ENCODE data around the gene MOGAT3. TPM values are rescaled to one million over a fixed set of nuclear protein-coding genes. Genes with fewer than 3 reads are reported as not detected.

MOGAT3 gene
- total RNA-seq, 1 experiment from 2014 or later: 0.15 TPM

DNA sequence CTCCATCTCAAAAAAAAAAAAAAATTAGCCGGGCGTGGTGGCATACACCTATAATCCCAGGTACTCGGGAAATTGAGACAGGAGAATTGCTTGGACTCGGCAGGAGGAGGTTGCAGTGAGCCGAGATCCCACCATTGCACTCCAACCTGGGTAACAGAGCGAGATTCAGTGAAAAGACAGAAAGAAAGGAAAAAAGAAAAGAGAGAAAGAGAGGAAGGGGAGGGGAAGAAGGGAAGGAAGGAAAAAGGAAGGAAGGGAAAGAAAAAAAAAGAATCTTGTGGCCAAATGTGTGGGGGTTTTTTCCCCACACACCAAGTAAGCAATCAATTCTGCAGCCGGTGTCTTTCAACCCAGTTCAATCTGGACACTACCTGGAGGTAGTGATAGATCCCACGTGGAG lies 11.7 kb downstream of the MOGAT3 start:
- H2BK20ac ChIP-seq (ENCODE audit: low read depth, low read length, poor library complexity, severe bottlenecking): no peak overlapping the region
- H2BK5ac ChIP-seq (ENCODE audit: insufficient read length, low read length): no peak overlapping the region
- H3K14ac ChIP-seq (ENCODE audit: insufficient read depth, low read length): no peak overlapping the region
- no peaks in the 10 kb centered on the region for H3K9me3 Mint-ChIP-seq
- no peak overlapping the region; a peak in 1 of 7 replicates for H3K27ac Mint-ChIP-seq
- DNase-seq: no peak
- no peaks in the 10 kb centered on the region for H3K36me3 Mint-ChIP-seq (ENCODE audit: insufficient read depth in 1 of 3, low read depth in 3 of 3)
- no peak overlapping the region for H3K9ac ChIP-seq (ENCODE audit: extremely low read depth, insufficient read length, low read length)
- no peaks in the 10 kb centered on the region for H3K79me1 ChIP-seq (ENCODE audit: insufficient read depth, low read depth, low read length, poor library complexity, severe bottlenecking)
- H3K27ac ChIP-seq (ENCODE audit: insufficient read length, low read depth, low read length): no peak overlapping the region
- H3K4me1 ChIP-seq (ENCODE audit: insufficient read depth, low read length): peaks cover 2% of the 10 kb centered on the region; the same call in 1 of the 2 replicates
- no peak overlapping the region for H4K91ac ChIP-seq (ENCODE audit: insufficient read length, low read depth, low read length)
- H3K79me2 ChIP-seq (ENCODE audit: insufficient read depth, low read length): no peaks in the 10 kb centered on the region
- no peak overlapping the region for H2BK12ac ChIP-seq (ENCODE audit: insufficient read length, low read depth, low read length)
- H3K4me1 Mint-ChIP-seq: no peaks in the 10 kb centered on the region
- H3K27me3 ChIP-seq (ENCODE audit: insufficient read depth, low read length): no peaks in the 10 kb centered on the region
- no peak overlapping the region for H3K4me3 Mint-ChIP-seq
- H3K9me3 ChIP-seq (ENCODE audit: control insufficient read depth, low read depth, low read length): no peaks in the 10 kb centered on the region
- peaks cover 5% of the 10 kb centered on the region for H3K27me3 Mint-ChIP-seq (ENCODE audit: low read depth)
- no peak overlapping the region for H3K18ac ChIP-seq (ENCODE audit: insufficient read length, low read depth, low read length)
- H2AFZ ChIP-seq (ENCODE audit: low read length): no peak overlapping the region
- TF ChIP-seq, protein P1, sequence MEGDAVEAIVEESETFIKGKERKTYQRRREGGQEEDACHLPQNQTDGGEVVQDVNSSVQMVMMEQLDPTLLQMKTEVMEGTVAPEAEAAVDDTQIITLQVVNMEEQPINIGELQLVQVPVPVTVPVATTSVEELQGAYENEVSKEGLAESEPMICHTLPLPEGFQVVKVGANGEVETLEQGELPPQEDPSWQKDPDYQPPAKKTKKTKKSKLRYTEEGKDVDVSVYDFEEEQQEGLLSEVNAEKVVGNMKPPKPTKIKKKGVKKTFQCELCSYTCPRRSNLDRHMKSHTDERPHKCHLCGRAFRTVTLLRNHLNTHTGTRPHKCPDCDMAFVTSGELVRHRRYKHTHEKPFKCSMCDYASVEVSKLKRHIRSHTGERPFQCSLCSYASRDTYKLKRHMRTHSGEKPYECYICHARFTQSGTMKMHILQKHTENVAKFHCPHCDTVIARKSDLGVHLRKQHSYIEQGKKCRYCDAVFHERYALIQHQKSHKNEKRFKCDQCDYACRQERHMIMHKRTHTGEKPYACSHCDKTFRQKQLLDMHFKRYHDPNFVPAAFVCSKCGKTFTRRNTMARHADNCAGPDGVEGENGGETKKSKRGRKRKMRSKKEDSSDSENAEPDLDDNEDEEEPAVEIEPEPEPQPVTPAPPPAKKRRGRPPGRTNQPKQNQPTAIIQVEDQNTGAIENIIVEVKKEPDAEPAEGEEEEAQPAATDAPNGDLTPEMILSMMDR (conservative IDR thresholded peaks at IDR 0.05): no peak
- no peaks in the 10 kb centered on the region for H4K20me1 ChIP-seq (ENCODE audit: control insufficient read depth, insufficient read depth, insufficient read length)
- H3K4ac ChIP-seq (ENCODE audit: low read depth, low read length): no peak overlapping the region
- no peak overlapping the region for H2BK120ac ChIP-seq (ENCODE audit: low read depth, low read length, poor library complexity, severe bottlenecking)
- no peak overlapping the region for H4K8ac ChIP-seq (replicated peaks; ENCODE audit: insufficient read length, low read depth, low read length)
- H3K56ac ChIP-seq (ENCODE audit: insufficient read length, low read depth, low read length): no peak overlapping the region
- no peaks in the 10 kb centered on the region for H3K23me2 ChIP-seq (ENCODE audit: insufficient read length, low read depth, low read length, poor library complexity, severe bottlenecking)
- no peak overlapping the region for H3T11ph ChIP-seq (ENCODE audit: low read length)
- H2AK5ac ChIP-seq (ENCODE audit: insufficient read length, low read length): no peak overlapping the region
- H3K4me2 ChIP-seq (ENCODE audit: insufficient read depth, insufficient read length, low read length): no peak overlapping the region
- no peak overlapping the region for H2BK15ac ChIP-seq (ENCODE audit: low read depth, low read length)
- WGBS (ENCODE audit: extremely low coverage, insufficient read length, low lambda C conversion rate): no CpG with 5 or more reads among the region's 8 CpGs
- no peak overlapping the region for H4K5ac ChIP-seq (ENCODE audit: insufficient read length, low read depth, low read length)
- no peak overlapping the region for H3K23ac ChIP-seq (ENCODE audit: insufficient read length, low read depth, low read length)
